RWPE2 (cell line): ENCODE results near the gene SEMA4A.

Experiments
- ATAC-seq: fragments of 200-7000 bp; cut with Tn5 transposase; 3 replicates; pipeline ENCODE4 v1.9.1; 2021; ENCODE audit warnings: low read depth
- DNase-seq: peaks from one replicate; pipeline ENCODE4 v3.0.0-alpha.2; 2020; ENCODE audit warnings: low spot score
- H3K27ac ChIP-seq: fragments of 450-650 bp; 2 replicates; pipeline ENCODE4 v1.5.1; 2017; ENCODE audit warnings: mild to moderate bottlenecking; ENCODE audit not compliant: poor library complexity, severe bottlenecking
- H3K27me3 ChIP-seq: fragments of 250-450 bp; sonication (Bioruptor Pico); 2 replicates; pipeline ENCODE4 v1.5.1; 2021; ENCODE audit warnings: mild to moderate bottlenecking, moderate library complexity; ENCODE audit not compliant: insufficient read depth, poor library complexity, severe bottlenecking
- H3K36me3 ChIP-seq: fragments of 250-450 bp; sonication (Bioruptor Pico); 2 replicates; pipeline ENCODE4 v1.5.1; 2020; ENCODE audit warnings: low read depth, mild to moderate bottlenecking, moderate library complexity
- H3K4me1 ChIP-seq: fragments of 250-450 bp; sonication (Bioruptor Pico); 2 replicates; pipeline ENCODE4 v1.5.1; 2021; ENCODE audit warnings: mild to moderate bottlenecking, moderate library complexity; ENCODE audit not compliant: insufficient read depth, poor library complexity, severe bottlenecking
- H3K4me3 ChIP-seq: fragments of 250-450 bp; sonication (Bioruptor Pico); 2 replicates; pipeline ENCODE4 v1.5.1; 2021; ENCODE audit warnings: mild to moderate bottlenecking, moderate library complexity; ENCODE audit not compliant: severe bottlenecking
- H3K9me3 ChIP-seq: fragments of 250-450 bp; sonication (Bioruptor Pico); 2 replicates; pipeline ENCODE4 v1.5.1; 2021; ENCODE audit warnings: mild to moderate bottlenecking, moderate library complexity; ENCODE audit not compliant: severe bottlenecking
- CTCF ChIP-seq: fragments of 450-650 bp; IDR thresholded peaks from one replicate; pipeline ENCODE4 v1.5.1; 2017; ENCODE audit warnings: mild to moderate bottlenecking, moderate library complexity; ENCODE audit not compliant: poor library complexity, severe bottlenecking

The SEMA4A gene

GRCh38 chr1:156154317-156154749, 948 bp downstream of the SEMA4A start:
- TF ChIP-seq CTCF, result no peak
- DNase-seq (no peak), ATAC-seq (no peak)
- H3K4me1 ChIP-seq, result peaks cover 10% of the 10 kb centered on the region
- no peak overlapping the region for H3K4me3 ChIP-seq
- no peak overlapping the region for H3K27ac ChIP-seq
- no peaks in the 10 kb centered on the region for H3K9me3 ChIP-seq
- H3K27me3 ChIP-seq, result no peaks in the 10 kb centered on the region
- no peaks in the 10 kb centered on the region for H3K36me3 ChIP-seq

GRCh38 chr1:156155756-156156510, 2.5 kb downstream of the SEMA4A start:
- H3K4me3 ChIP-seq, result no peak overlapping the region
- H3K36me3 ChIP-seq, result no peaks in the 10 kb centered on the region
- ATAC-seq, result no peak
- H3K27ac ChIP-seq, result no peak overlapping the region
- no peaks in the 10 kb centered on the region for H3K27me3 ChIP-seq
- peaks cover 10% of the 10 kb centered on the region for H3K4me1 ChIP-seq
- no peak for TF ChIP-seq CTCF
- H3K9me3 ChIP-seq, result no peaks in the 10 kb centered on the region
- DNase-seq, result no peak

- H3K36me3 ChIP-seq, result no peaks in the 10 kb centered on the region
- no peaks in the 10 kb centered on the region for H3K27me3 ChIP-seq
- H3K4me3 ChIP-seq, result no peak overlapping the region
- H3K9me3 ChIP-seq, result no peaks in the 10 kb centered on the region
- peaks cover 8% of the 10 kb centered on the region for H3K4me1 ChIP-seq
- no peak overlapping the region for H3K27ac ChIP-seq
- DNase-seq (no peak), ATAC-seq (no peak)
- TF ChIP-seq CTCF, result no peak
Measured at GRCh38 chr1:156157506-156157905, 4.1 kb downstream of the SEMA4A start.

- no peak for ATAC-seq
Measured at GRCh38 chr1:156157966-156158365, 4.6 kb downstream of the SEMA4A start.

More at GRCh38 chr1:156157966-156158365, 4.6 kb downstream of the SEMA4A start:
- Histone ChIP-seq H3K4me1 (peaks cover 3% of the 10 kb centered on the region), H3K27ac (no peak overlapping the region), H3K9me3 (no peaks in the 10 kb centered on the region), H3K4me3 (no peak overlapping the region), H3K27me3 (no peaks in the 10 kb centered on the region), H3K36me3 (no peaks in the 10 kb centered on the region)
- TF ChIP-seq CTCF, result no peak
- no peak for DNase-seq
